ENCODE data around the gene SRC.

DNA sequence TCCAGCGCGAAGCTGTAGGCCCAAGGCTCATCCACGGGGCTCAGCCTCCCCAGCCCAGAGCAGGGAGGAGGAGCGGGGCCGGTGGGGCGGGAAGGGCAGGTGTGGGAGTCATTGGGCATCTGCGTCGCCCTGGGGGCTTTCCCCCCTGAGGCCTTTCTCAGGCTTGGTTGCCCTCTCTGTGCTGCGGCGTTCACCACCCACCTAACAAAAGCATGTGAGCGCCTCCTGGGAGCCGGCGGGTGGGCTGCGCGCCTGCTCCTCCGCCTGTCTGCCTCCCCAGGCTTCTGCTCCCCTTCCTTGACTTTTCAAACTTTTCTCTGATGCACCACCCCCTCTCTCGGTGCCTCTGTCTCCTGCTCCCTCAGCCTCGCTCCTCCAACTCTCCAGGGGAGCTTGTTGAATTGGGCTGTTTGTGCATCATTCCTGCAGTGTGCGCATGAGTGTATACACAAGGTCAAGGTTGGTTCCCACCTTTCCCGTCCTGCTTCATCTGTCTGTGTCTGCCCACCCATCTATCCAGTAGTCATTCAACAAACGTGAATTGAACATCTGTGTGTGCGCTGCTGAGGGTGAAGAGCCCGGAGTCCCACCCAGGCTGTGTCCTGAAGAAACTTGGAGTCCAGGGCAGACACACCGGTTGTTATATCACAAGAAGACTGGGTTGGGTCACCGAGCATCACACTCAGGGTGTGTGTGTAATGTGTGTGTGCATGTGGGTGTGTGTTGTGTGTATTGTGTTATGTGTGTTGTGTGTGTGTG, 92.7 kb downstream of the SRC start:
- TF ChIP-seq ESRRG (CRISPR knock-in tag; IDR thresholded peaks at IDR 0.05), result no peak
- TF ChIP-seq, protein P1, sequence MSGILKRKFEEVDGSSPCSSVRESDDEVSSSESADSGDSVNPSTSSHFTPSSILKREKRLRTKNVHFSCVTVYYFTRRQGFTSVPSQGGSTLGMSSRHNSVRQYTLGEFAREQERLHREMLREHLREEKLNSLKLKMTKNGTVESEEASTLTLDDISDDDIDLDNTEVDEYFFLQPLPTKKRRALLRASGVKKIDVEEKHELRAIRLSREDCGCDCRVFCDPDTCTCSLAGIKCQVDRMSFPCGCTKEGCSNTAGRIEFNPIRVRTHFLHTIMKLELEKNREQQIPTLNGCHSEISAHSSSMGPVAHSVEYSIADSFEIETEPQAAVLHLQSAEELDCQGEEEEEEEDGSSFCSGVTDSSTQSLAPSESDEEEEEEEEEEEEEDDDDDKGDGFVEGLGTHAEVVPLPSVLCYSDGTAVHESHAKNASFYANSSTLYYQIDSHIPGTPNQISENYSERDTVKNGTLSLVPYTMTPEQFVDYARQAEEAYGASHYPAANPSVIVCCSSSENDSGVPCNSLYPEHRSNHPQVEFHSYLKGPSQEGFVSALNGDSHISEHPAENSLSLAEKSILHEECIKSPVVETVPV (CRISPR knock-in tag; IDR thresholded peaks at IDR 0.05), result no peak
- TF ChIP-seq ZNF8 (CRISPR knock-in tag; IDR thresholded peaks at IDR 0.05), result no peak
- no peak for TF ChIP-seq ZFP30 (CRISPR knock-in tag; IDR thresholded peaks at IDR 0.05)
- TF ChIP-seq, protein P2, sequence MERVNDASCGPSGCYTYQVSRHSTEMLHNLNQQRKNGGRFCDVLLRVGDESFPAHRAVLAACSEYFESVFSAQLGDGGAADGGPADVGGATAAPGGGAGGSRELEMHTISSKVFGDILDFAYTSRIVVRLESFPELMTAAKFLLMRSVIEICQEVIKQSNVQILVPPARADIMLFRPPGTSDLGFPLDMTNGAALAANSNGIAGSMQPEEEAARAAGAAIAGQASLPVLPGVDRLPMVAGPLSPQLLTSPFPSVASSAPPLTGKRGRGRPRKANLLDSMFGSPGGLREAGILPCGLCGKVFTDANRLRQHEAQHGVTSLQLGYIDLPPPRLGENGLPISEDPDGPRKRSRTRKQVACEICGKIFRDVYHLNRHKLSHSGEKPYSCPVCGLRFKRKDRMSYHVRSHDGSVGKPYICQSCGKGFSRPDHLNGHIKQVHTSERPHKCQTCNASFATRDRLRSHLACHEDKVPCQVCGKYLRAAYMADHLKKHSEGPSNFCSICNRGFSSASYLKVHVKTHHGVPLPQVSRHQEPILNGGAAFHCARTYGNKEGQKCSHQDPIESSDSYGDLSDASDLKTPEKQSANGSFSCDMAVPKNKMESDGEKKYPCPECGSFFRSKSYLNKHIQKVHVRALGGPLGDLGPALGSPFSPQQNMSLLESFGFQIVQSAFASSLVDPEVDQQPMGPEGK (CRISPR knock-in tag; IDR thresholded peaks at IDR 0.05; ENCODE audit: borderline replicate concordance), result no peak
- no peak for TF ChIP-seq ZNF70 (CRISPR knock-in tag; IDR thresholded peaks at IDR 0.05)
- TF ChIP-seq, protein P3, sequence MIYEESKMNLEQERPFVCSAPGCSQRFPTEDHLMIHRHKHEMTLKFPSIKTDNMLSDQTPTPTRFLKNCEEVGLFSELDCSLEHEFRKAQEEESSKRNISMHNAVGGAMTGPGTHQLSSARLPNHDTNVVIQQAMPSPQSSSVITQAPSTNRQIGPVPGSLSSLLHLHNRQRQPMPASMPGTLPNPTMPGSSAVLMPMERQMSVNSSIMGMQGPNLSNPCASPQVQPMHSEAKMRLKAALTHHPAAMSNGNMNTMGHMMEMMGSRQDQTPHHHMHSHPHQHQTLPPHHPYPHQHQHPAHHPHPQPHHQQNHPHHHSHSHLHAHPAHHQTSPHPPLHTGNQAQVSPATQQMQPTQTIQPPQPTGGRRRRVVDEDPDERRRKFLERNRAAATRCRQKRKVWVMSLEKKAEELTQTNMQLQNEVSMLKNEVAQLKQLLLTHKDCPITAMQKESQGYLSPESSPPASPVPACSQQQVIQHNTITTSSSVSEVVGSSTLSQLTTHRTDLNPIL (CRISPR knock-in tag; IDR thresholded peaks at IDR 0.05; ENCODE audit: low read depth), result no peak
- TF ChIP-seq TCF4 (CRISPR knock-in tag; IDR thresholded peaks at IDR 0.05; ENCODE audit: borderline replicate concordance), result no peak
- TF ChIP-seq BACH2 (CRISPR knock-in tag; IDR thresholded peaks at IDR 0.05; ENCODE audit: borderline replicate concordance), result no peak
- no peak for TF ChIP-seq ZFP3 (CRISPR knock-in tag; IDR thresholded peaks at IDR 0.05)
- TF ChIP-seq ISL1 (CRISPR knock-in tag; IDR thresholded peaks at IDR 0.05), result no peak
